Astrocyte (in vitro differentiated cells and primary cell): ENCODE measurements around the gene NAALADL2. TPM values are rescaled to one million over a fixed set of nuclear protein-coding genes. Genes with fewer than 3 reads are reported as not detected.
A peak's percentile ranks its signal among the peaks of the same experiment; 100 is the strongest.

Source experiments
- DNase-seq: peaks from one replicate; pipeline ENCODE4 v3.0.0-alpha.2; 2010; ENCODE audit warnings: low read depth
- FAIRE-seq: peaks from 2 replicates; lab custom pipeline; 2011; peaks lifted over from hg19 to GRCh38; lab: Jason Lieb, UNC
- H2AFZ ChIP-seq: 2 replicates; pipeline ENCODE4 v1.6.0; 2012; ENCODE audit warnings: low read depth, low read length, inconsistent platforms
- H3K27ac ChIP-seq: 2 replicates; pipeline ENCODE4 v1.5.1; 2011; ENCODE audit warnings: low read depth, low read length, inconsistent platforms
- H3K27me3 ChIP-seq: 2 replicates; pipeline ENCODE4 v1.6.0; 2011; ENCODE audit warnings: low read length, inconsistent platforms; ENCODE audit not compliant: insufficient read depth
- H3K36me3 ChIP-seq: 2 replicates; pipeline ENCODE4 v1.5.1; 2011; ENCODE audit warnings: low read length, inconsistent platforms; ENCODE audit not compliant: insufficient read depth
- H3K4me1 ChIP-seq: 2 replicates; pipeline ENCODE4 v1.5.1; 2011; ENCODE audit warnings: low read length, inconsistent platforms; ENCODE audit not compliant: insufficient read depth
- H3K4me2 ChIP-seq: 2 replicates; pipeline ENCODE4 v1.6.0; 2012; ENCODE audit warnings: low read length, inconsistent platforms
- H3K4me3 ChIP-seq: 2 replicates; pipeline ENCODE4 v1.5.1; 2011; ENCODE audit warnings: low read depth, mild to moderate bottlenecking, low read length, inconsistent platforms; ENCODE audit not compliant: insufficient read depth
- H3K79me2 ChIP-seq: 2 replicates; pipeline ENCODE4 v1.6.0; 2012; ENCODE audit warnings: mild to moderate bottlenecking, low read length, inconsistent platforms; ENCODE audit not compliant: insufficient read depth
- H3K9ac ChIP-seq: 2 replicates; pipeline ENCODE4 v1.6.0; 2012; ENCODE audit warnings: mild to moderate bottlenecking, low read length, inconsistent platforms
- H3K9me3 ChIP-seq: 2 replicates; pipeline ENCODE4 v1.5.1; 2012; ENCODE audit warnings: low read depth, mild to moderate bottlenecking, low read length, inconsistent platforms; ENCODE audit not compliant: insufficient read depth
- H4K20me1 ChIP-seq: 2 replicates; pipeline ENCODE4 v1.6.0; 2012; ENCODE audit warnings: low read length, inconsistent platforms; ENCODE audit not compliant: insufficient read depth
- H3K27ac Mint-ChIP-seq: one replicate; pipeline ENCODE4 v1.8.0; 2021; ENCODE audit warnings: mild to moderate bottlenecking, mixed read lengths; ENCODE audit not compliant: unreplicated experiment
- H3K27me3 Mint-ChIP-seq: one replicate; pipeline ENCODE4 v1.8.0; 2021; ENCODE audit warnings: low read depth, mixed read lengths; ENCODE audit not compliant: unreplicated experiment
- H3K36me3 Mint-ChIP-seq: one replicate; pipeline ENCODE4 v1.8.0; 2021; ENCODE audit warnings: low read depth, mixed read lengths; ENCODE audit not compliant: unreplicated experiment
- H3K4me1 Mint-ChIP-seq: one replicate; pipeline ENCODE4 v1.8.0; 2021; ENCODE audit warnings: low read depth, mixed read lengths; ENCODE audit not compliant: unreplicated experiment
- H3K4me3 Mint-ChIP-seq: one replicate; pipeline ENCODE4 v1.8.0; 2021; ENCODE audit warnings: mild to moderate bottlenecking, moderate library complexity, mixed read lengths; ENCODE audit not compliant: unreplicated experiment
- H3K9me3 Mint-ChIP-seq: one replicate; pipeline ENCODE4 v1.8.0; 2021; ENCODE audit warnings: mild to moderate bottlenecking, mixed read lengths; ENCODE audit not compliant: unreplicated experiment
- CTCF ChIP-seq: IDR thresholded peaks from 2 replicates; pipeline ENCODE4 v1.5.1; 2011; ENCODE audit warnings: low read depth, mild to moderate bottlenecking, inconsistent platforms, low read length, moderate library complexity; ENCODE audit not compliant: insufficient read depth
- EZH2 ChIP-seq: IDR thresholded peaks from 2 replicates; pipeline ENCODE4 v1.6.1; 2012; ENCODE audit warnings: mild to moderate bottlenecking, low read length, inconsistent platforms; ENCODE audit not compliant: insufficient read depth
- total RNA-seq: library from RNA; stranded (reverse); gene quantifications from 2 replicates; pipeline ENCODE4 v1.2.1, GENCODE V29; 2021

The NAALADL2 gene
- total RNA-seq, 1 donor from 2014 or later, result 2.7 TPM

GRCh38 chr3:175743733-175744400, 884.7 kb downstream of the NAALADL2 start:
- peak; percentile 97 for FAIRE-seq
- no peak for TF ChIP-seq EZH2
- no peak for TF ChIP-seq CTCF
- Histone ChIP-seq H3K9me3 (no peaks in the 10 kb centered on the region), H3K4me3 (no peak overlapping the region), H3K9ac (peak overlapping the region; percentile 7), H4K20me1 (no peaks in the 10 kb centered on the region), H3K4me1 (peaks cover 12% of the 10 kb centered on the region), H3K27ac (peak overlapping the region; percentile 33), H3K4me2 (peak overlapping the region; percentile 51), H2AFZ (no peak overlapping the region), H3K79me2 (no peaks in the 10 kb centered on the region), H3K27me3 (no peaks in the 10 kb centered on the region), H3K36me3 (no peaks in the 10 kb centered on the region)
- Mint-ChIP-seq H3K27ac (peak overlapping the region; percentile 84), H3K27me3 (no peaks in the 10 kb centered on the region), H3K36me3 (no peaks in the 10 kb centered on the region), H3K4me3 (no peak overlapping the region), H3K9me3 (no peaks in the 10 kb centered on the region), H3K4me1 (peaks cover 22% of the 10 kb centered on the region)
- peak; percentile 84 for DNase-seq

- H3K4me2 ChIP-seq, result no peak overlapping the region
- no peaks in the 10 kb centered on the region for H3K27me3 ChIP-seq
- no peak for TF ChIP-seq CTCF
- no peaks in the 10 kb centered on the region for H3K36me3 Mint-ChIP-seq
- H3K36me3 ChIP-seq, result no peaks in the 10 kb centered on the region
- no peaks in the 10 kb centered on the region for H3K79me2 ChIP-seq
- DNase-seq (no peak), FAIRE-seq (no peak)
- no peaks in the 10 kb centered on the region for H3K27me3 Mint-ChIP-seq
- H3K27ac Mint-ChIP-seq, result no peak overlapping the region
- no peaks in the 10 kb centered on the region for H4K20me1 ChIP-seq
- no peaks in the 10 kb centered on the region for H3K9me3 ChIP-seq
- H3K4me1 Mint-ChIP-seq, result peaks cover 22% of the 10 kb centered on the region
- H3K27ac ChIP-seq, result no peak overlapping the region
- H3K9ac ChIP-seq, result no peak overlapping the region
- H3K4me3 ChIP-seq, result no peak overlapping the region
- no peaks in the 10 kb centered on the region for H3K9me3 Mint-ChIP-seq
- no peak overlapping the region for H3K4me3 Mint-ChIP-seq
- H2AFZ ChIP-seq, result no peak overlapping the region
- H3K4me1 ChIP-seq, result peaks cover 12% of the 10 kb centered on the region
These were observed 887.2 kb downstream of the NAALADL2 start for GRCh38 chr3:175746308-175746707.

GRCh38 chr3:175748087-175748730, 889.1 kb downstream of the NAALADL2 start:
- Mint-ChIP-seq H3K4me3 (no peak overlapping the region), H3K27ac (no peak overlapping the region), H3K36me3 (no peaks in the 10 kb centered on the region), H3K9me3 (no peaks in the 10 kb centered on the region), H3K27me3 (no peaks in the 10 kb centered on the region), H3K4me1 (peaks cover 12% of the 10 kb centered on the region)
- Histone ChIP-seq H3K27me3 (no peaks in the 10 kb centered on the region), H3K9ac (no peak overlapping the region), H2AFZ (no peak overlapping the region), H3K4me1 (peaks cover 12% of the 10 kb centered on the region), H3K4me2 (no peak overlapping the region), H3K4me3 (no peak overlapping the region), H4K20me1 (no peaks in the 10 kb centered on the region), H3K79me2 (no peaks in the 10 kb centered on the region), H3K36me3 (no peaks in the 10 kb centered on the region), H3K27ac (no peak overlapping the region), H3K9me3 (no peaks in the 10 kb centered on the region)
- TF ChIP-seq EZH2, result no peak
- FAIRE-seq (no peak), DNase-seq (peak; percentile 44)
